Upper lobe of right lung (tissue), 1 donor: Measurements from ENCODE around the gene STK11. TPM values are rescaled to one million over a fixed set of nuclear protein-coding genes. Genes with fewer than 3 reads are reported as not detected.

Source experiments
- ATAC-seq: fragments of 200-7000 bp; cut with Tn5 transposase; one replicate; pipeline ENCODE4 v1.9.1; 2020; ENCODE audit warnings: mild to moderate bottlenecking, moderate library complexity
- DNase-seq: peaks from one replicate; pipeline ENCODE4 v3.0.0-alpha.2; 2020
- H3K27ac ChIP-seq: fragments of 200-600 bp; one replicate; pipeline ENCODE4 v1.8.0; 2022
- H3K27me3 ChIP-seq: fragments of 200-600 bp; one replicate; pipeline ENCODE4 v1.8.0; 2022; ENCODE audit warnings: mild to moderate bottlenecking
- H3K36me3 ChIP-seq: fragments of 200-600 bp; one replicate; pipeline ENCODE4 v1.8.0; 2022
- H3K4me1 ChIP-seq: fragments of 200-600 bp; one replicate; pipeline ENCODE4 v1.8.0; 2022
- H3K4me3 ChIP-seq: fragments of 200-600 bp; one replicate; pipeline ENCODE4 v1.8.0; 2022; ENCODE audit warnings: mild to moderate bottlenecking
- H3K9me3 ChIP-seq: fragments of 200-600 bp; one replicate; pipeline ENCODE4 v1.8.0; 2022
- intact Hi-C: fragments of 100-400 bp; cut with DNase I; formaldehyde crosslinking; loops from one replicate; pipeline ENCODE4 v1.11.0; 2022
- total RNA-seq: library from RNA; stranded (reverse); fragmentation: NEBNext Ultra II Directional; extraction: Animal tissue kit (Norgen Biotek cat#: 25700); gene quantifications from one replicate; pipeline ENCODE4 v1.2.1, GENCODE V29; 2021
- TF ChIP-seq, protein P1 (sequence below): fragments of 200-600 bp; IDR thresholded peaks from one replicate; pipeline ENCODE4 v1.8.0; 2022; ENCODE audit warnings: antibody characterized with exemption
- donor health status: DM: no; HTN: yes; CAD: no; lungs with severe emphysema.

The STK11 gene
- total RNA-seq, 1 donor from 2014 or later = 51.8 TPM

DNA sequence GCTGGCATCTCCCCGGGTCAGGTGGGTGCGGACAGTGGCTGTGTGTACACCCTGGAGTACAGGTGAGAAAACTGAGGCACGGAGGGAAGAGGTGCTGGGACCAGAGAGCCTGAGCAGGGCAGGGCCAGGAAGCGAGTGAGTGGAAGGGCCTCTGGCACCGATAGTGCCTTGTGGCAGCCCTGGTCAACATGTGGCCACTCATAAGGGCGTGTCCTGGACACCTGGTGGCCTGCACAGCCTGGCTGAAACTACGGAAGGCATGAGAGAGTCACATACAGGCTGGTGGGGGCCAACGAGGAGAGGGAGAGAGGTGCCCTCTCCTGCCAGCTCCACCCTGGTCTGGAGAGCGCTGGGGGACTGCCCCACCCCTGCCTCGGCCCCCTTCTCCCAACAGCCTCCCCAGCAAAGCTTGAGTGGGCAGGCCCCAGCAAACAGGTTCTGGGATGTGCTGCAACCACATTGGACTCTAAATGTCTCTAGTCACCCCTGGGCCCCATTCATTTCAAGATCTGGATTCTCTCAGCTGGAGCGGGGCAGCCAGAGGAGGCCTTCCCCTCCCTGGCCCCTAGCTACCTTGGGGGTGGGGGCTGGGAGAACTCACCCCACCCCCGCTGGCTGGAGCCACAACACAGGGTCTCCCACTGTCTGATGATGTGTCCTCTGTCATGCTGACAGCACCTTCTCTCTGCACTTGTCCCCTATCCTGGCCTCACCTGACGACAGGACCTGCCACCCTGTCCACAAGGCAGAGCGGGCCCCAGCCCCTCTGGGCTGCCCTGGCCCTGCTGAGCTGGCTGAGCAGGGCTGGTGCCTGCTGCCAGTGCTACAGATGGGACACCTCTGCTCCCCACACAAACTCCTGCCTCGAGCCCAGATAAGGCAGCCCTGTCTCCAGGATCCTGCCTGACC lies 26.4 kb downstream of the STK11 start:
- H3K4me1 ChIP-seq = peaks cover 24% of the 10 kb centered on the region
- H3K9me3 ChIP-seq = no peaks in the 10 kb centered on the region
- no peak for DNase-seq

DNA sequence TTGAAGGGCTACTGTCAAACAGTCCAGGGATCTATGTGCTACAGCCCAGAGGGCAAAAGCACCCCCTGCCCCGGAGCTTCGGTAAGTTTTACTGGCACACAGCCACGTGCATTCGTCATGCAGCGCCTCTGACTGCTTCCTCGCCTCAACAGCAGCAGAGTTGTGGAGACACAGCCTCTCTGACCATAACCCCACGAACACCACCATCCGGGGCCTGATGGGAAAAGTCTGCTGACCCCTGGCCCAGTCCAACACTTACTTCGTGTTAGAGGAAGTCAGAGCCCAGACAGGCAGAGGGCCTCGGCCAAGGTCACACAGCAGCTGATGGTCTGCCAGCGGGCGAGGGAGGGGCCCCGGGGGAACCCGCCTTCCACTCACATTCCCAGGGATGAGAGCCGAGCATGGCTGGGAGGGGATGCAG lies 27.1 kb downstream of the STK11 start:
- ATAC-seq = peak; percentile 8
- H3K36me3 ChIP-seq = peaks cover 5% of the 10 kb centered on the region
- H3K27ac ChIP-seq = peak overlapping the region; percentile 18
- TF ChIP-seq, protein P1, sequence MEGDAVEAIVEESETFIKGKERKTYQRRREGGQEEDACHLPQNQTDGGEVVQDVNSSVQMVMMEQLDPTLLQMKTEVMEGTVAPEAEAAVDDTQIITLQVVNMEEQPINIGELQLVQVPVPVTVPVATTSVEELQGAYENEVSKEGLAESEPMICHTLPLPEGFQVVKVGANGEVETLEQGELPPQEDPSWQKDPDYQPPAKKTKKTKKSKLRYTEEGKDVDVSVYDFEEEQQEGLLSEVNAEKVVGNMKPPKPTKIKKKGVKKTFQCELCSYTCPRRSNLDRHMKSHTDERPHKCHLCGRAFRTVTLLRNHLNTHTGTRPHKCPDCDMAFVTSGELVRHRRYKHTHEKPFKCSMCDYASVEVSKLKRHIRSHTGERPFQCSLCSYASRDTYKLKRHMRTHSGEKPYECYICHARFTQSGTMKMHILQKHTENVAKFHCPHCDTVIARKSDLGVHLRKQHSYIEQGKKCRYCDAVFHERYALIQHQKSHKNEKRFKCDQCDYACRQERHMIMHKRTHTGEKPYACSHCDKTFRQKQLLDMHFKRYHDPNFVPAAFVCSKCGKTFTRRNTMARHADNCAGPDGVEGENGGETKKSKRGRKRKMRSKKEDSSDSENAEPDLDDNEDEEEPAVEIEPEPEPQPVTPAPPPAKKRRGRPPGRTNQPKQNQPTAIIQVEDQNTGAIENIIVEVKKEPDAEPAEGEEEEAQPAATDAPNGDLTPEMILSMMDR = no peak
- no peaks in the 10 kb centered on the region for H3K9me3 ChIP-seq
- H3K4me1 ChIP-seq = peaks cover 29% of the 10 kb centered on the region
- intact Hi-C loops = no loop called here
- no peak overlapping the region for H3K4me3 ChIP-seq
- H3K27me3 ChIP-seq = no peaks in the 10 kb centered on the region
- no peak for DNase-seq

More for the DNA sequence above, 26.4 kb downstream of the STK11 start:
- ATAC-seq = peak; percentile 60
- Histone ChIP-seq H3K36me3 (peaks cover 12% of the 10 kb centered on the region), H3K4me3 (no peak overlapping the region), H3K27ac (peak overlapping the region; percentile 18), H3K27me3 (no peaks in the 10 kb centered on the region)
- intact Hi-C loops = no loop called here
- TF ChIP-seq, protein P1 = no peak

DNA sequence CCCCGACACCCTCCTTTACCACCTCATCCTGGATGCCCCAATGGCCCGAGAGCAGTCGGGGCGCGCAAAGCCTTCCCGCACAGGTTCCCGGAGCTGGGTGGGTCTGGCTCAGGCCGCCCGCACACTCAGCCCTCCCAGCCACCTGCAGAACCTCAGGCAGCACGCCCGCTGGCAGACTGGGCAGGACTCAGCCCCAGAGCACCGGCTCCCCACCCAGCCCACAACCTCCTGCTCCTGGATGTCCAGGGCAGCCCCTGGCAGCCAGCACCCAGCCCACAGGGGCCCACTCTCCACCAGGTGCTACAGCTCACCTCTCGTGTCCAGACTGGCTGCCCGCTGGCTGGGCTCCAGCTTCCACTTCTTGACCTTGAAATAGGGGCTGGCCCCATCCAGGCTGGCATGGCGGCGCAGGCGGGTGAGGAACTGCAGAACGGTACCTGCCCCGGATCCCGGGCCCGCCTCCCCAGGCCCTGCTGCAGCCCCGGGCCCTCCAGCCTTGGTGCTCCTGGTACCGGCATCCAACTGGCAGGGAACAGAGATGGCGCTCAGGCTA lies 27.6 kb downstream of the STK11 start:
- no peak overlapping the region for H3K4me3 ChIP-seq
- H3K4me1 ChIP-seq = peaks cover 29% of the 10 kb centered on the region
- no peak overlapping the region for H3K27ac ChIP-seq
- ATAC-seq (no peak), DNase-seq (peak; percentile 77)
- intact Hi-C loops = no loop called here
- TF ChIP-seq, protein P1 = no peak
- no peaks in the 10 kb centered on the region for H3K27me3 ChIP-seq
- H3K9me3 ChIP-seq = no peaks in the 10 kb centered on the region
- H3K36me3 ChIP-seq = peaks cover under 1% of the 10 kb centered on the region

DNA sequence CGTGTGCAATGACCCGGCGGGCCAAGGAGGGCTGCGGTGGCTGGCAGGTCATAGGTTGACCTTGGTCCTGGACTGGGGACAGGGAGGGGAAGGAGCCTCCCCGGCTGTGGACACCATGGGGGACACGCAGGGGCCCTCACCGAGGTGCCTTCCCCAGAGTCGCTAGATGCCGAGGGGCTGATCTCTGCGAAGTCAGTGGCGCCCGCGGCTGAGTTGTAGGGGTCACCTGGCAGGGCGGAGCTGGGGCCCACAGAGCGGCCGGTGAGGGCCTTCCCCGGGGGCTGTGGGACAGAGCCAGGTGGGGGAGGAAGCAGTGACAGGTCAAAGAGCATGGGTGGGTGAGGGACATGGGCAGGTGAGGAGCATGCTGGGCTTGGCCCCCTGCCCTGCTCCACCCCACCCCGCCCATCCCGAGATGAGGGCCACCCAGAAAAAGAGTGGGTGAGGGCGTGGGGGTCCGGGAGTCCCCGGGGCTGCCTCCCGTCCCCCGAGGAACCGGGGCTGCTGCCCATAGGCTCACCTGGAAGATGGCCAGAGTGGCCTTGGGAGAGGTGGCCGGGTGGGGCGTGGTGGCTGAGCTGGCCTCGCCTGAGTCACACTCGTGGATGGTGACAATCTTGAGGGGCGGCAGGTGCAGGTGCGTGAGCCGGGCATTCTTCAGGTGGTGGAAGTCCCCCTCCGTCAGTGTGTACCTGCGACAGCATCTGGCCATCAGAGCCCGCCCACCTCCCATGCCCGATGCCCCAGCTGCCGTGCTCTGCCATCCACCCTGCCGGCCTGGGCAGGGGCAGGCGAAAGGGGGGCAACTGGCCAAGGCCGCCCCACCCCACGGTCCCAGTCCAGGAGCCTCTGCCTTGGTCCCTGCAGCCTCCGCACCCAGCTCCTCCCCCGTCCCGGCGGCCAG lies 28.7 kb downstream of the STK11 start:
- Histone ChIP-seq H3K9me3 (no peaks in the 10 kb centered on the region), H3K4me1 (peaks cover 29% of the 10 kb centered on the region), H3K27me3 (no peaks in the 10 kb centered on the region), H3K27ac (no peak overlapping the region), H3K36me3 (no peaks in the 10 kb centered on the region), H3K4me3 (no peak overlapping the region)
- ATAC-seq (no peak), DNase-seq (no peak)
- intact Hi-C loops = no loop called here
- TF ChIP-seq, protein P1 = no peak

DNA sequence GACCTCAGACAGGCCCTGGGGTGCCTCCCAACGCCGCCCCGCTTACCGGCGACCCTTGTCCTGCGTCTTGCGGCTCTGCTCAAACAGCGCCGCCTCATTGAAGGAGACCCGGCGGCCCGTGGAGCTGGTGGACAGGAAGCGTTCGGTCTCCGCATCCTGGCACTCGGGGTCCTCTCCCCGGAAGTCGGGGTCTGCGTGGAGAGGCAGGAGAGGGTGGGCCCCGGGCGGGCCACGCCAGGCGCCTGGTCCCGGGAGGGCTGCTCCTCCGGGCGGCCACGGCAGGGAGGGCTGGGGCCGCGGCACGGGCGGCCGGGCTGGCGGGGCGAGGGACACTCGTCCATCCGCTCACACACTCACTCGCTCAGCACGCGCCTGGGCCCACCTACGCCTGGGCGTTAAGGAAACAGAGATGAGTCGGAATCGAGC lies 29.4 kb downstream of the STK11 start:
- TF ChIP-seq, protein P1 = no peak
- no peak overlapping the region for H3K27ac ChIP-seq
- no peaks in the 10 kb centered on the region for H3K36me3 ChIP-seq
- H3K4me1 ChIP-seq = peaks cover 29% of the 10 kb centered on the region
- DNase-seq = no peak
- H3K27me3 ChIP-seq = no peaks in the 10 kb centered on the region
- H3K9me3 ChIP-seq = no peaks in the 10 kb centered on the region
- intact Hi-C loops = no loop called here
- ATAC-seq = no peak
- H3K4me3 ChIP-seq = no peak overlapping the region
